WTC11 (cell line): ENCODE measurements around the gene SGSM2. TPM values are rescaled to one million over a fixed set of nuclear protein-coding genes. Genes with fewer than 3 reads are reported as not detected.
A peak's percentile ranks its signal among the peaks of the same experiment; 100 is the strongest.

Experiments used
- ATAC-seq: fragments of 200-7000 bp; cut with Tn5 transposase; 2 replicates; pipeline ENCODE4 v1.10.0; 2021; ENCODE audit warnings: mild to moderate bottlenecking, moderate library complexity
- CTCF ChIA-PET: fragments of 300-600 bp; sonication (Branson Sonifier 250); formaldehyde crosslinking; loops from one replicate; lab custom pipeline; 2021; ENCODE audit warnings: antibody characterized with exemption; lab: Charles Lee
- POLR2A ChIA-PET: fragments of 350-600 bp; sonication (Branson Sonifier 250); formaldehyde crosslinking; loops from one replicate; lab custom pipeline; 2021; ENCODE audit warnings: antibody characterized with exemption; lab: Charles Lee
- DNase-seq: peaks from one replicate; pipeline ENCODE4 v3.0.0; 2021; ENCODE audit warnings: low spot score
- H3K27ac Mint-ChIP-seq: 2 replicates; pipeline ENCODE4 v1.8.0; 2021; ENCODE audit warnings: mixed read lengths
- H3K27me3 Mint-ChIP-seq: 2 replicates; pipeline ENCODE4 v1.8.0; 2021; ENCODE audit warnings: low read depth, mild to moderate bottlenecking, moderate library complexity, mixed read lengths
- H3K36me3 Mint-ChIP-seq: 2 replicates; pipeline ENCODE4 v1.8.0; 2021; ENCODE audit warnings: mixed read lengths
- H3K4me1 Mint-ChIP-seq: 2 replicates; pipeline ENCODE4 v1.8.0; 2022; ENCODE audit warnings: mixed read lengths
- H3K4me3 Mint-ChIP-seq: 2 replicates; pipeline ENCODE4 v1.8.0; 2021; ENCODE audit warnings: mild to moderate bottlenecking, moderate library complexity, mixed read lengths
- H3K9me3 Mint-ChIP-seq: 2 replicates; pipeline ENCODE4 v1.8.0; 2021; ENCODE audit warnings: mixed read lengths
- GTF2I ChIP-seq: fragments of 250-450 bp; sonication (Bioruptor Pico); conservative IDR thresholded peaks from 2 replicates; pipeline ENCODE4 v1.4.0; 2021; ENCODE audit warnings: mild to moderate bottlenecking
- JAZF1 ChIP-seq: fragments of 250-450 bp; sonication (Bioruptor Pico); IDR thresholded peaks from 2 replicates; pipeline ENCODE4 v1.9.0; 2021; ENCODE audit warnings: moderate library complexity, mild to moderate bottlenecking, inconsistent platforms
- JUN ChIP-seq: sonication (generic); formaldehyde crosslinking; IDR thresholded peaks from 2 replicates; pipeline ENCODE4 v1.8.0; 2023; ENCODE audit warnings: mild to moderate bottlenecking, missing genetic modification reagents
- RORB ChIP-seq: fragments of 250-450 bp; sonication (Bioruptor Pico); IDR thresholded peaks from 2 replicates; pipeline ENCODE4 v1.9.0; 2021; ENCODE audit warnings: mild to moderate bottlenecking
- ZNF416 ChIP-seq: fragments of 250-450 bp; sonication (Bioruptor Pico); IDR thresholded peaks from 2 replicates; pipeline ENCODE4 v1.9.0; 2021; ENCODE audit warnings: mild to moderate bottlenecking, inconsistent platforms
- total RNA-seq: library from RNA; stranded (reverse); gene quantifications from 3 replicates; pipeline ENCODE4 v1.2.3, GENCODE V29; 2021
- TF ChIP-seq, protein P1 (sequence below): sonication (generic); formaldehyde crosslinking; IDR thresholded peaks from 2 replicates; pipeline ENCODE4 v1.8.1; 2023; ENCODE audit warnings: mild to moderate bottlenecking, missing genetic modification reagents, borderline replicate concordance
- TF ChIP-seq, protein P2 (sequence below): sonication (generic); formaldehyde crosslinking; IDR thresholded peaks from 2 replicates; pipeline ENCODE4 v1.8.1; 2023; ENCODE audit warnings: mild to moderate bottlenecking, moderate library complexity, missing genetic modification reagents
- TF ChIP-seq, protein P3 (sequence below): fragments of 250-450 bp; sonication (Bioruptor Pico); IDR thresholded peaks from 2 replicates; pipeline ENCODE4 v1.9.0; 2021; ENCODE audit warnings: mild to moderate bottlenecking, borderline replicate concordance
- TF ChIP-seq, protein P4 (sequence below): sonication (generic); formaldehyde crosslinking; IDR thresholded peaks from 2 replicates; pipeline ENCODE4 v1.8.0; 2023; ENCODE audit warnings: missing genetic modification reagents, mild to moderate bottlenecking, borderline replicate concordance
- TF ChIP-seq, protein P5 (sequence below): sonication (generic); formaldehyde crosslinking; IDR thresholded peaks from 2 replicates; pipeline ENCODE4 v1.8.1; 2022; ENCODE audit warnings: mild to moderate bottlenecking, missing genetic modification reagents, moderate library complexity, borderline replicate concordance
- TF ChIP-seq, protein P6 (sequence below): fragments of 250-450 bp; sonication (Bioruptor Pico); IDR thresholded peaks from 2 replicates; pipeline ENCODE4 v1.9.0; 2021; ENCODE audit warnings: mild to moderate bottlenecking
- TF ChIP-seq, protein P7 (sequence below): sonication (generic); formaldehyde crosslinking; conservative IDR thresholded peaks from 2 replicates; pipeline ENCODE4 v1.8.1; 2022; ENCODE audit warnings: mild to moderate bottlenecking, missing genetic modification reagents

Gene SGSM2
- total RNA-seq, 1 experiment from 2014 or later: 50.3 TPM

DNA sequence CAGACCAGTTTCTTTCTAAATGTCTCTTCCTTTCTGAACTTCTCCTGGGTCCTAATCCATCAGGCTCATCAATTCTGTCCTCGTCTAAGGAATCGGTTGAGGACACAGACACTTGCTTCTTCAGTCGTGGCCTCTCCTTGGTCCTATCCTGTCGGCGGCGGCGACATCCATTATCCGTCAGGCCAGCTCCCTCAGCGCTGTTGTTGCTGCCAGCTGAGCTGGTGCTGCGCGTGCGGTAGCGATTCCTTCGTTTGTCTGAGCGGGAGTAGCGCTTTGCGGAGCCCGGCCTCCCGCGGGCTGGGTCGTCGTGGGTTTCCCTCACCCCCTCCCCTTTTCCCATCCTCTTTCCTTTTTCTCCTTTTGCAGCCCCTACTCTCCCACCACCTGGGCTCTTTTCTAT is 37.5 kb upstream of the SGSM2 start:
- TF ChIP-seq JAZF1 (CRISPR knock-in tag) (no peak), ZNF416 (no peak), GTF2I (CRISPR knock-in tag) (no peak), RORB (CRISPR knock-in tag) (no peak)
- TF ChIP-seq, protein P1, sequence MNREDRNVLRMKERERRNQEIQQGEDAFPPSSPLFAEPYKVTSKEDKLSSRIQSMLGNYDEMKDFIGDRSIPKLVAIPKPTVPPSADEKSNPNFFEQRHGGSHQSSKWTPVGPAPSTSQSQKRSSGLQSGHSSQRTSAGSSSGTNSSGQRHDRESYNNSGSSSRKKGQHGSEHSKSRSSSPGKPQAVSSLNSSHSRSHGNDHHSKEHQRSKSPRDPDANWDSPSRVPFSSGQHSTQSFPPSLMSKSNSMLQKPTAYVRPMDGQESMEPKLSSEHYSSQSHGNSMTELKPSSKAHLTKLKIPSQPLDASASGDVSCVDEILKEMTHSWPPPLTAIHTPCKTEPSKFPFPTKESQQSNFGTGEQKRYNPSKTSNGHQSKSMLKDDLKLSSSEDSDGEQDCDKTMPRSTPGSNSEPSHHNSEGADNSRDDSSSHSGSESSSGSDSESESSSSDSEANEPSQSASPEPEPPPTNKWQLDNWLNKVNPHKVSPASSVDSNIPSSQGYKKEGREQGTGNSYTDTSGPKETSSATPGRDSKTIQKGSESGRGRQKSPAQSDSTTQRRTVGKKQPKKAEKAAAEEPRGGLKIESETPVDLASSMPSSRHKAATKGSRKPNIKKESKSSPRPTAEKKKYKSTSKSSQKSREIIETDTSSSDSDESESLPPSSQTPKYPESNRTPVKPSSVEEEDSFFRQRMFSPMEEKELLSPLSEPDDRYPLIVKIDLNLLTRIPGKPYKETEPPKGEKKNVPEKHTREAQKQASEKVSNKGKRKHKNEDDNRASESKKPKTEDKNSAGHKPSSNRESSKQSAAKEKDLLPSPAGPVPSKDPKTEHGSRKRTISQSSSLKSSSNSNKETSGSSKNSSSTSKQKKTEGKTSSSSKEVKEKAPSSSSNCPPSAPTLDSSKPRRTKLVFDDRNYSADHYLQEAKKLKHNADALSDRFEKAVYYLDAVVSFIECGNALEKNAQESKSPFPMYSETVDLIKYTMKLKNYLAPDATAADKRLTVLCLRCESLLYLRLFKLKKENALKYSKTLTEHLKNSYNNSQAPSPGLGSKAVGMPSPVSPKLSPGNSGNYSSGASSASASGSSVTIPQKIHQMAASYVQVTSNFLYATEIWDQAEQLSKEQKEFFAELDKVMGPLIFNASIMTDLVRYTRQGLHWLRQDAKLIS (CRISPR knock-in tag): no peak
- DNase-seq (no peak), ATAC-seq (no peak)
- Mint-ChIP-seq H3K27ac (no peak overlapping the region; the same call in 1 of the 2 replicates), H3K4me1 (peaks cover 11% of the 10 kb centered on the region), H3K4me3 (no peak overlapping the region), H3K36me3 (peaks cover 40% of the 10 kb centered on the region), H3K27me3 (peaks cover 4% of the 10 kb centered on the region), H3K9me3 (no peaks in the 10 kb centered on the region)
- CTCF ChIA-PET: no interaction called here
- POLR2A ChIA-PET: no interaction called here

DNA sequence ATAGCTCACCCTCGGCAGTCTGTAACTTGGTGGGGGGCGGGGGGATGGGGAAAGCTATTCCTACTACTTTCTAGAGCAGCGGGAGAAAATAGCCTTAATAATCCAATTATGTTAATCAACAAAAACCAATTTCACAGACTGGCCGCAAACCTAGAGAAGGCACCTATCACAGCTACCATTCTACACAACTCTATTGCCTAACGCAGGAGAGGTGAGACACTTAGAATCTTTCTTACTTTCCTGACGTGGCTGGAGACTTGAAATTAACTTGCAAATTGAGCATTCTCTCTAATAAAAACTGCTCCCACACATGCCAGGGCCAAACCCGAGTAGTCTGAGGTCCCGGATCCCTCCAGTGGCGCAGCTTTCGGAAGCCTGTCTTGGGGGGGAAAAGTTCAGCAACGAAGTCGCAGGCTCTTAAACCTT is 34.5 kb upstream of the SGSM2 start:
- CTCF ChIA-PET: interaction anchor here (0.6 to 2.5 kb wide), 8 partner anchors 34 to 1245 kb away, joined by 3 to 13 read pairs (median 3); partner anchors contain the start of genes HIC1, SGSM2 and TSR1

More for the DNA sequence above, 34.5 kb upstream of the SGSM2 start:
- no peak for ATAC-seq
- TF ChIP-seq JAZF1 (CRISPR knock-in tag) (no peak), JUN (CRISPR knock-in tag) (no peak)
- TF ChIP-seq, protein P2, sequence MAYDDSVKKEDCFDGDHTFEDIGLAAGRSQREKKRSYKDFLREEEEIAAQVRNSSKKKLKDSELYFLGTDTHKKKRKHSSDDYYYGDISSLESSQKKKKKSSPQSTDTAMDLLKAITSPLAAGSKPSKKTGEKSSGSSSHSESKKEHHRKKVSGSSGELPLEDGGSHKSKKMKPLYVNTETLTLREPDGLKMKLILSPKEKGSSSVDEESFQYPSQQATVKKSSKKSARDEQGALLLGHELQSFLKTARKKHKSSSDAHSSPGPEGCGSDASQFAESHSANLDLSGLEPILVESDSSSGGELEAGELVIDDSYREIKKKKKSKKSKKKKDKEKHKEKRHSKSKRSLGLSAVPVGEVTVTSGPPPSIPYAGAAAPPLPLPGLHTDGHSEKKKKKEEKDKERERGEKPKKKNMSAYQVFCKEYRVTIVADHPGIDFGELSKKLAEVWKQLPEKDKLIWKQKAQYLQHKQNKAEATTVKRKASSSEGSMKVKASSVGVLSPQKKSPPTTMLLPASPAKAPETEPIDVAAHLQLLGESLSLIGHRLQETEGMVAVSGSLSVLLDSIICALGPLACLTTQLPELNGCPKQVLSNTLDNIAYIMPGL (CRISPR knock-in tag): no peak
- TF ChIP-seq, protein P3, sequence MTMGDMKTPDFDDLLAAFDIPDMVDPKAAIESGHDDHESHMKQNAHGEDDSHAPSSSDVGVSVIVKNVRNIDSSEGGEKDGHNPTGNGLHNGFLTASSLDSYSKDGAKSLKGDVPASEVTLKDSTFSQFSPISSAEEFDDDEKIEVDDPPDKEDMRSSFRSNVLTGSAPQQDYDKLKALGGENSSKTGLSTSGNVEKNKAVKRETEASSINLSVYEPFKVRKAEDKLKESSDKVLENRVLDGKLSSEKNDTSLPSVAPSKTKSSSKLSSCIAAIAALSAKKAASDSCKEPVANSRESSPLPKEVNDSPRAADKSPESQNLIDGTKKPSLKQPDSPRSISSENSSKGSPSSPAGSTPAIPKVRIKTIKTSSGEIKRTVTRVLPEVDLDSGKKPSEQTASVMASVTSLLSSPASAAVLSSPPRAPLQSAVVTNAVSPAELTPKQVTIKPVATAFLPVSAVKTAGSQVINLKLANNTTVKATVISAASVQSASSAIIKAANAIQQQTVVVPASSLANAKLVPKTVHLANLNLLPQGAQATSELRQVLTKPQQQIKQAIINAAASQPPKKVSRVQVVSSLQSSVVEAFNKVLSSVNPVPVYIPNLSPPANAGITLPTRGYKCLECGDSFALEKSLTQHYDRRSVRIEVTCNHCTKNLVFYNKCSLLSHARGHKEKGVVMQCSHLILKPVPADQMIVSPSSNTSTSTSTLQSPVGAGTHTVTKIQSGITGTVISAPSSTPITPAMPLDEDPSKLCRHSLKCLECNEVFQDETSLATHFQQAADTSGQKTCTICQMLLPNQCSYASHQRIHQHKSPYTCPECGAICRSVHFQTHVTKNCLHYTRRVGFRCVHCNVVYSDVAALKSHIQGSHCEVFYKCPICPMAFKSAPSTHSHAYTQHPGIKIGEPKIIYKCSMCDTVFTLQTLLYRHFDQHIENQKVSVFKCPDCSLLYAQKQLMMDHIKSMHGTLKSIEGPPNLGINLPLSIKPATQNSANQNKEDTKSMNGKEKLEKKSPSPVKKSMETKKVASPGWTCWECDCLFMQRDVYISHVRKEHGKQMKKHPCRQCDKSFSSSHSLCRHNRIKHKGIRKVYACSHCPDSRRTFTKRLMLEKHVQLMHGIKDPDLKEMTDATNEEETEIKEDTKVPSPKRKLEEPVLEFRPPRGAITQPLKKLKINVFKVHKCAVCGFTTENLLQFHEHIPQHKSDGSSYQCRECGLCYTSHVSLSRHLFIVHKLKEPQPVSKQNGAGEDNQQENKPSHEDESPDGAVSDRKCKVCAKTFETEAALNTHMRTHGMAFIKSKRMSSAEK (CRISPR knock-in tag): no peak
- TF ChIP-seq, protein P4, sequence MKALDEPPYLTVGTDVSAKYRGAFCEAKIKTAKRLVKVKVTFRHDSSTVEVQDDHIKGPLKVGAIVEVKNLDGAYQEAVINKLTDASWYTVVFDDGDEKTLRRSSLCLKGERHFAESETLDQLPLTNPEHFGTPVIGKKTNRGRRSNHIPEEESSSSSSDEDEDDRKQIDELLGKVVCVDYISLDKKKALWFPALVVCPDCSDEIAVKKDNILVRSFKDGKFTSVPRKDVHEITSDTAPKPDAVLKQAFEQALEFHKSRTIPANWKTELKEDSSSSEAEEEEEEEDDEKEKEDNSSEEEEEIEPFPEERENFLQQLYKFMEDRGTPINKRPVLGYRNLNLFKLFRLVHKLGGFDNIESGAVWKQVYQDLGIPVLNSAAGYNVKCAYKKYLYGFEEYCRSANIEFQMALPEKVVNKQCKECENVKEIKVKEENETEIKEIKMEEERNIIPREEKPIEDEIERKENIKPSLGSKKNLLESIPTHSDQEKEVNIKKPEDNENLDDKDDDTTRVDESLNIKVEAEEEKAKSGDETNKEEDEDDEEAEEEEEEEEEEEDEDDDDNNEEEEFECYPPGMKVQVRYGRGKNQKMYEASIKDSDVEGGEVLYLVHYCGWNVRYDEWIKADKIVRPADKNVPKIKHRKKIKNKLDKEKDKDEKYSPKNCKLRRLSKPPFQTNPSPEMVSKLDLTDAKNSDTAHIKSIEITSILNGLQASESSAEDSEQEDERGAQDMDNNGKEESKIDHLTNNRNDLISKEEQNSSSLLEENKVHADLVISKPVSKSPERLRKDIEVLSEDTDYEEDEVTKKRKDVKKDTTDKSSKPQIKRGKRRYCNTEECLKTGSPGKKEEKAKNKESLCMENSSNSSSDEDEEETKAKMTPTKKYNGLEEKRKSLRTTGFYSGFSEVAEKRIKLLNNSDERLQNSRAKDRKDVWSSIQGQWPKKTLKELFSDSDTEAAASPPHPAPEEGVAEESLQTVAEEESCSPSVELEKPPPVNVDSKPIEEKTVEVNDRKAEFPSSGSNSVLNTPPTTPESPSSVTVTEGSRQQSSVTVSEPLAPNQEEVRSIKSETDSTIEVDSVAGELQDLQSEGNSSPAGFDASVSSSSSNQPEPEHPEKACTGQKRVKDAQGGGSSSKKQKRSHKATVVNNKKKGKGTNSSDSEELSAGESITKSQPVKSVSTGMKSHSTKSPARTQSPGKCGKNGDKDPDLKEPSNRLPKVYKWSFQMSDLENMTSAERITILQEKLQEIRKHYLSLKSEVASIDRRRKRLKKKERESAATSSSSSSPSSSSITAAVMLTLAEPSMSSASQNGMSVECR (CRISPR knock-in tag): no peak
- TF ChIP-seq, protein P5, sequence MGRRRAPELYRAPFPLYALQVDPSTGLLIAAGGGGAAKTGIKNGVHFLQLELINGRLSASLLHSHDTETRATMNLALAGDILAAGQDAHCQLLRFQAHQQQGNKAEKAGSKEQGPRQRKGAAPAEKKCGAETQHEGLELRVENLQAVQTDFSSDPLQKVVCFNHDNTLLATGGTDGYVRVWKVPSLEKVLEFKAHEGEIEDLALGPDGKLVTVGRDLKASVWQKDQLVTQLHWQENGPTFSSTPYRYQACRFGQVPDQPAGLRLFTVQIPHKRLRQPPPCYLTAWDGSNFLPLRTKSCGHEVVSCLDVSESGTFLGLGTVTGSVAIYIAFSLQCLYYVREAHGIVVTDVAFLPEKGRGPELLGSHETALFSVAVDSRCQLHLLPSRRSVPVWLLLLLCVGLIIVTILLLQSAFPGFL (CRISPR knock-in tag): no peak
- TF ChIP-seq, protein P6, sequence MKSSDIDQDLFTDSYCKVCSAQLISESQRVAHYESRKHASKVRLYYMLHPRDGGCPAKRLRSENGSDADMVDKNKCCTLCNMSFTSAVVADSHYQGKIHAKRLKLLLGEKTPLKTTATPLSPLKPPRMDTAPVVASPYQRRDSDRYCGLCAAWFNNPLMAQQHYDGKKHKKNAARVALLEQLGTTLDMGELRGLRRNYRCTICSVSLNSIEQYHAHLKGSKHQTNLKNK (CRISPR knock-in tag): no peak
- TF ChIP-seq, protein P7, sequence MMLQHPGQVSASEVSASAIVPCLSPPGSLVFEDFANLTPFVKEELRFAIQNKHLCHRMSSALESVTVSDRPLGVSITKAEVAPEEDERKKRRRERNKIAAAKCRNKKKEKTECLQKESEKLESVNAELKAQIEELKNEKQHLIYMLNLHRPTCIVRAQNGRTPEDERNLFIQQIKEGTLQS (CRISPR knock-in tag): no peak
- Mint-ChIP-seq H3K9me3 (peaks cover 6% of the 10 kb centered on the region; the same call in 1 of the 2 replicates), H3K4me1 (peaks cover 11% of the 10 kb centered on the region), H3K27ac (peak overlapping the region; percentile 74), H3K4me3 (peak overlapping the region; percentile 86), H3K36me3 (peaks cover 20% of the 10 kb centered on the region), H3K27me3 (peaks cover 4% of the 10 kb centered on the region)
- POLR2A ChIA-PET: interaction anchor here (1.1 to 1.9 kb wide), 5 partner anchors 33 to 586 kb away, joined by 3 to 7 read pairs (median 6); partner anchors contain the start of gene TSR1
- no peak for DNase-seq
